Suprapubic skin (tissue), 4 donors: ENCODE measurements around the gene DPAGT1. TPM values are rescaled to one million over a fixed set of nuclear protein-coding genes. Genes with fewer than 3 reads are reported as not detected.

Experiments
- DNase-seq, 2 donors: peaks; one replicate each; pipeline ENCODE4 v3.0.0-alpha.2; 2019; ENCODE audit warnings: low spot score in 2 of 2
- H3K27ac ChIP-seq: fragments of 200-600 bp; sonication (generic); one replicate; pipeline ENCODE4 v1.5.1; 2019
- H3K27me3 ChIP-seq: fragments of 200-600 bp; sonication (generic); one replicate; pipeline ENCODE4 v1.5.1; 2019
- H3K36me3 ChIP-seq: fragments of 200-600 bp; sonication (generic); one replicate; pipeline ENCODE4 v1.5.1; 2019
- H3K4me1 ChIP-seq: fragments of 200-600 bp; sonication (generic); one replicate; pipeline ENCODE4 v1.5.1; 2019
- H3K4me3 ChIP-seq: fragments of 200-600 bp; sonication (generic); one replicate; pipeline ENCODE4 v1.5.1; 2019; ENCODE audit warnings: mild to moderate bottlenecking
- H3K9me3 ChIP-seq: fragments of 200-600 bp; sonication (generic); one replicate; pipeline ENCODE4 v1.5.1; 2019
- EP300 ChIP-seq: sonication (generic); formaldehyde crosslinking; IDR thresholded peaks from one replicate; pipeline ENCODE4 v1.6.1; 2017; ENCODE audit warnings: antibody characterized with exemption
- POLR2A ChIP-seq, 2 donors: fragments of 450-650 bp; IDR thresholded peaks; one replicate each; pipeline ENCODE4 v1.6.1; 2017; ENCODE audit warnings: antibody characterized with exemption in 2 of 2, mild to moderate bottlenecking in 2 of 2, moderate library complexity in 2 of 2
- POLR2AphosphoS5 ChIP-seq, 3 donors: sonication (generic); formaldehyde crosslinking; IDR thresholded peaks; one replicate each; pipeline ENCODE4 v1.6.1; 2017; ENCODE audit warnings: antibody characterized with exemption in 3 of 3
- WGBS: methylation state at CpG from one replicate; pipeline ENCODE4 v1.1.5; 2018; 5-methylcytosine and 5-hydroxymethylcytosine counted together
- total RNA-seq, 4 donors: library from RNA; depleted of rRNA; stranded (reverse); fragments of >200 nt; gene quantifications; one replicate each; pipeline ENCODE4 v1.1.0, GENCODE V29; 2016
- TF ChIP-seq, protein P1 (sequence below), 2 donors: fragments of 200-600 bp in 1 of 2; fragments of 450-650 bp in 1 of 2; sonication (generic) in 1 of 2; IDR thresholded peaks; one replicate each; pipeline ENCODE4 v1.5.1; 2016 to 2019; ENCODE audit warnings: antibody characterized with exemption in 2 of 2, mild to moderate bottlenecking in 1 of 2, moderate library complexity in 1 of 2

DPAGT1 gene
- total RNA-seq, 4 donors from 2014 or later, result 21.2 to 32.2 (median 26.9) TPM

- Histone ChIP-seq H3K27me3 (no peaks in the 10 kb centered on the region), H3K4me1 (peaks cover 32% of the 10 kb centered on the region), H3K36me3 (peaks cover 12% of the 10 kb centered on the region), H3K27ac (no peak overlapping the region), H3K9me3 (no peaks in the 10 kb centered on the region), H3K4me3 (no peak overlapping the region)
- WGBS, result 82% methylated on average over 11 of the region's 13 CpGs
- TF ChIP-seq EP300 (no peak), POLR2AphosphoS5 (IDR thresholded peaks at IDR 0.05) (no peak), POLR2A (IDR thresholded peaks at IDR 0.05) (no peak)
- TF ChIP-seq, protein P1, sequence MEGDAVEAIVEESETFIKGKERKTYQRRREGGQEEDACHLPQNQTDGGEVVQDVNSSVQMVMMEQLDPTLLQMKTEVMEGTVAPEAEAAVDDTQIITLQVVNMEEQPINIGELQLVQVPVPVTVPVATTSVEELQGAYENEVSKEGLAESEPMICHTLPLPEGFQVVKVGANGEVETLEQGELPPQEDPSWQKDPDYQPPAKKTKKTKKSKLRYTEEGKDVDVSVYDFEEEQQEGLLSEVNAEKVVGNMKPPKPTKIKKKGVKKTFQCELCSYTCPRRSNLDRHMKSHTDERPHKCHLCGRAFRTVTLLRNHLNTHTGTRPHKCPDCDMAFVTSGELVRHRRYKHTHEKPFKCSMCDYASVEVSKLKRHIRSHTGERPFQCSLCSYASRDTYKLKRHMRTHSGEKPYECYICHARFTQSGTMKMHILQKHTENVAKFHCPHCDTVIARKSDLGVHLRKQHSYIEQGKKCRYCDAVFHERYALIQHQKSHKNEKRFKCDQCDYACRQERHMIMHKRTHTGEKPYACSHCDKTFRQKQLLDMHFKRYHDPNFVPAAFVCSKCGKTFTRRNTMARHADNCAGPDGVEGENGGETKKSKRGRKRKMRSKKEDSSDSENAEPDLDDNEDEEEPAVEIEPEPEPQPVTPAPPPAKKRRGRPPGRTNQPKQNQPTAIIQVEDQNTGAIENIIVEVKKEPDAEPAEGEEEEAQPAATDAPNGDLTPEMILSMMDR (IDR thresholded peaks at IDR 0.05), result no peak
- no peak for DNase-seq
Observed at GRCh38 chr11:119091966-119092879, 9.4 kb downstream of the DPAGT1 start.

DNA sequence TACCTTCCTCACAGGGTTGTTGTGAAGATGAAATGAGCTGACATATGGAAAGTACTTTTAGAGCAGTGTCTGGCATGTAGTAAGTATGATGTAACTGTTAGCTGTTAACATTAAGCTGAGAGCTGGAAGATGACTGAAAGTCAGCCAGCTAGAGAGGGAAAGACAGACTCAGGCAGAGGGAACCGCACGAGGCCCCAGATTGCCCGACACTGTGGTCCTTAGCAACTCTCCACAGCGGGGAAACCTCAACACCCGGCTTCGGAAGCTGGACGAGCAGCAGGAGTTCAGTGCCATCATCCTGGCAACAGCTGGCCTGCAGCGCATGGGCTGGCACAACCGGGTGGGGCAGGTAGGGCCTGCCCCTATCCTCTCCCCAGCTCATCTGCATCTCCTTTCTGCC is 10.5 kb downstream of the DPAGT1 start:
- H3K4me3 ChIP-seq, result no peak overlapping the region
- H3K4me1 ChIP-seq, result peaks cover 33% of the 10 kb centered on the region
- peaks cover 3% of the 10 kb centered on the region for H3K36me3 ChIP-seq
- no peaks in the 10 kb centered on the region for H3K9me3 ChIP-seq
- H3K27ac ChIP-seq, result no peak overlapping the region
- DNase-seq, result no peak
- no peaks in the 10 kb centered on the region for H3K27me3 ChIP-seq
- TF ChIP-seq POLR2AphosphoS5 (IDR thresholded peaks at IDR 0.05), result no peak
- no peak for TF ChIP-seq EP300
- TF ChIP-seq, protein P1 (IDR thresholded peaks at IDR 0.05), result no peak
- TF ChIP-seq POLR2A (IDR thresholded peaks at IDR 0.05), result no peak
- WGBS, result 66% methylated on average over 9 of the region's 9 CpGs

- no peaks in the 10 kb centered on the region for H3K27me3 ChIP-seq
- no peak overlapping the region for H3K27ac ChIP-seq
- H3K4me3 ChIP-seq, result no peak overlapping the region
- no peak for DNase-seq
- WGBS, result 89% methylated on average over 1 of the region's 1 CpG
- peaks cover 37% of the 10 kb centered on the region for H3K4me1 ChIP-seq
- no peaks in the 10 kb centered on the region for H3K9me3 ChIP-seq
- peaks cover 3% of the 10 kb centered on the region for H3K36me3 ChIP-seq
- no peak for TF ChIP-seq EP300
- TF ChIP-seq, protein P1 (IDR thresholded peaks at IDR 0.05), result no peak
- no peak for TF ChIP-seq POLR2A (IDR thresholded peaks at IDR 0.05)
- TF ChIP-seq POLR2AphosphoS5 (IDR thresholded peaks at IDR 0.05), result no peak
Observed at GRCh38 chr11:119089319-119089718, 12.3 kb downstream of the DPAGT1 start.

DNA sequence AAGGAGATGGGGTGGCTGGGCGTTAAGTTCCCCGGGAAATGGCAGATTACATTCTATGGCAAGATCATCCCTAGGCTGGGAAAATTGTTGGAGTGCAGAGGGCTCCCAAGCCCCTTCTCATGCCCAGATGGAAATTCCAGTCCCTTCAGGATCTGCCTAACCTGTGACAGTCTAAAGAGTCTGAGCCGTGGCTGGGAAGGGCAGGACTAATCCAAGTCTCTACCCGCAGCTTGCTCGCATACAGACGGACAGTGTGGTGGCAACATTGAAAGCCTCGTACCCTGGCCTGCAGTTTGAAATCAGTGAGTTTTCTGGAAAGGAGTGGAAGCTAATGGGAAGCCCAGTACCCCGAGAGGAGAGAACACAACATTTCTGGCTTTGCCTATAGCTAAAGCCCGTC is 13.2 kb downstream of the DPAGT1 start:
- DNase-seq, result no peak
- no peaks in the 10 kb centered on the region for H3K9me3 ChIP-seq
- peaks cover 31% of the 10 kb centered on the region for H3K4me1 ChIP-seq
- WGBS, result 92% methylated on average over 9 of the region's 9 CpGs
- H3K36me3 ChIP-seq, result peaks cover 3% of the 10 kb centered on the region
- H3K27me3 ChIP-seq, result no peaks in the 10 kb centered on the region
- no peak for TF ChIP-seq POLR2A (IDR thresholded peaks at IDR 0.05)
- no peak for TF ChIP-seq EP300
- TF ChIP-seq, protein P1 (IDR thresholded peaks at IDR 0.05), result no peak
- no peak for TF ChIP-seq POLR2AphosphoS5 (IDR thresholded peaks at IDR 0.05)
- H3K27ac ChIP-seq, result no peak overlapping the region
- H3K4me3 ChIP-seq, result no peak overlapping the region

DNA sequence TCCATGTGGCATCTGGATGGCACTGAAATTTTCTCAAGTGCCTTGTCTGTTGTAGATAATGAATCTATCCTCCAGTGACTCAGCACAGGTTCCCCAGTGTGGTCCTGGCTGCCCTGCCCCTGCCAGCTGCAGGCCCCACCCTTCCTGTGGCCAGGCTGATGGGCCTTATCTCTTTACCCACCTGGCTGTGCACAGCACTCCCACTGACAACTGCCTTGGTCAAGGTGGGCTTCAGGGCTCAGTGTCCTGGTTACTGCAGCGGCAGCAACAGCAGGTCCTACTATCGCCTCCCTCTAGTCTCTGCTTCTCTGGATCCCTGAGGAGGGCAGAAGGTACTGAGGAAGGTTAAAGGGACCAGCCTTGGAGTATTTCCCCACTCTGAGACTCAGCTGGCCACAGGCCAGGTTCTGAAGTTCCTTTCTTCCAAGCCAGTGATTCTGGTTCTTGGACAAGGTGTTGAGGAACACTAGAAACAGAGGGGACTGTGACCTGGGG is 13.9 kb downstream of the DPAGT1 start:
- DNase-seq, result no peak
- Histone ChIP-seq H3K4me3 (no peak overlapping the region), H3K4me1 (peaks cover 25% of the 10 kb centered on the region), H3K9me3 (no peaks in the 10 kb centered on the region), H3K27ac (no peak overlapping the region), H3K36me3 (peaks cover 3% of the 10 kb centered on the region), H3K27me3 (no peaks in the 10 kb centered on the region)
- WGBS, result 93% methylated on average over 2 of the region's 2 CpGs
- TF ChIP-seq POLR2AphosphoS5 (IDR thresholded peaks at IDR 0.05) (no peak), POLR2A (IDR thresholded peaks at IDR 0.05) (no peak), EP300 (no peak)
- TF ChIP-seq, protein P1 (IDR thresholded peaks at IDR 0.05), result no peak
